GM23338 (cell line): ENCODE results near the gene PSMA7. TPM values are rescaled to one million over a fixed set of nuclear protein-coding genes. Genes with fewer than 3 reads are reported as not detected.

ENCODE experiments used
- ATAC-seq: fragments of 200-7000 bp; cut with Tn5 transposase; 3 replicates; pipeline ENCODE4 v1.9.1; 2020
- DNase-seq: peaks from one replicate; pipeline ENCODE4 v3.0.0-alpha.2; 2015; ENCODE audit warnings: low spot score
- H2AFZ ChIP-seq: fragments of 200-600 bp; sonication (generic); 2 replicates; pipeline ENCODE4 v1.8.0; 2016; ENCODE audit warnings: antibody characterized with exemption, mild to moderate bottlenecking, moderate library complexity
- H3F3A ChIP-seq: fragments of 200-600 bp; sonication (generic); replicated peaks from 2 replicates; pipeline ENCODE4 v1.8.0; 2017; ENCODE audit warnings: antibody characterized with exemption, mixed run types, low read depth
- H3K27ac ChIP-seq: fragments of 200-600 bp; sonication (generic); 2 replicates; pipeline ENCODE4 v1.6.1; 2016; ENCODE audit warnings: low read depth
- H3K27me3 ChIP-seq: fragments of 200-600 bp; sonication (generic); 2 replicates; pipeline ENCODE4 v1.8.0; 2016; ENCODE audit warnings: mild to moderate bottlenecking, mixed run types, moderate library complexity; ENCODE audit not compliant: insufficient read depth
- H3K36me3 ChIP-seq: fragments of 200-600 bp; sonication (generic); 2 replicates; pipeline ENCODE4 v1.8.0; 2016; ENCODE audit warnings: mild to moderate bottlenecking; ENCODE audit not compliant: insufficient read depth
- H3K4me1 ChIP-seq: fragments of 200-600 bp; sonication (generic); 2 replicates; pipeline ENCODE4 v1.8.0; 2016; ENCODE audit warnings: mild to moderate bottlenecking, moderate library complexity; ENCODE audit not compliant: insufficient read depth
- H3K4me2 ChIP-seq: fragments of 200-600 bp; sonication (generic); 2 replicates; pipeline ENCODE4 v1.7.1; 2017; ENCODE audit warnings: mixed run types
- H3K4me3 ChIP-seq: fragments of 200-600 bp; sonication (generic); 2 replicates; pipeline ENCODE4 v1.6.1; 2016; ENCODE audit warnings: mixed run types
- H3K79me2 ChIP-seq: fragments of 200-600 bp; sonication (generic); replicated peaks from 2 replicates; pipeline ENCODE4 v1.8.0; 2017; ENCODE audit warnings: mild to moderate bottlenecking; ENCODE audit not compliant: insufficient read depth
- H3K9me2 ChIP-seq: fragments of 200-600 bp; sonication (generic); 2 replicates; pipeline ENCODE4 v1.8.0; 2017; ENCODE audit not compliant: insufficient read depth
- H4K20me1 ChIP-seq: fragments of 200-600 bp; sonication (generic); replicated peaks from 2 replicates; pipeline ENCODE4 v1.8.0; 2017; ENCODE audit warnings: mild to moderate bottlenecking; ENCODE audit not compliant: insufficient read depth
- H3K27ac Mint-ChIP-seq: 2 replicates; pipeline ENCODE4 v1.8.0; 2020; ENCODE audit warnings: inconsistent platforms, mild to moderate bottlenecking, moderate library complexity, mixed read lengths
- H3K27me3 Mint-ChIP-seq: 3 replicates; pipeline ENCODE4 v1.8.0; 2022; ENCODE audit warnings: low read depth, mild to moderate bottlenecking, moderate library complexity, mixed read lengths, inconsistent platforms; ENCODE audit not compliant: insufficient read depth, poor library complexity
- H3K36me3 Mint-ChIP-seq: 3 replicates; pipeline ENCODE4 v1.8.0; 2021; ENCODE audit warnings: low read depth, mild to moderate bottlenecking, inconsistent platforms, moderate library complexity, mixed read lengths
- H3K4me1 Mint-ChIP-seq: 3 replicates; pipeline ENCODE4 v1.8.0; 2020; ENCODE audit warnings: mild to moderate bottlenecking, inconsistent platforms, mixed read lengths
- H3K4me3 Mint-ChIP-seq: 3 replicates; pipeline ENCODE4 v1.8.0; 2021; ENCODE audit warnings: moderate library complexity, mild to moderate bottlenecking, inconsistent platforms, mixed read lengths
- H3K9me3 Mint-ChIP-seq: 3 replicates; pipeline ENCODE4 v1.8.0; 2020; ENCODE audit warnings: moderate library complexity, mild to moderate bottlenecking, inconsistent platforms, mixed read lengths
- CREB1 ChIP-seq: fragments of 250-450 bp; sonication (Bioruptor Pico); IDR thresholded peaks from 2 replicates; pipeline ENCODE4 v1.5.0; 2020; ENCODE audit warnings: low read depth, mild to moderate bottlenecking, moderate library complexity
- CTCF ChIP-seq, 2 experiments: fragments of 200-600 bp in 1 of 2; sonication (generic) in 1 of 2; conservative IDR thresholded peaks; 2 replicates each; pipeline versions ENCODE4 v1.5.1 to v1.6.1; 2016 to 2017; ENCODE audit warnings: antibody characterized with exemption in 2 of 2, low read depth in 2 of 2, mild to moderate bottlenecking in 2 of 2, moderate library complexity in 1 of 2
- EZH2 ChIP-seq: fragments of 200-600 bp; sonication (generic); IDR thresholded peaks from one replicate; pipeline ENCODE4 v1.8.0; 2017; ENCODE audit warnings: antibody characterized with exemption, mild to moderate bottlenecking, low read depth; ENCODE audit not compliant: unreplicated experiment
- EZH2phosphoT487 ChIP-seq: fragments of 200-600 bp; sonication (generic); IDR thresholded peaks from one replicate; pipeline ENCODE4 v1.8.1; 2018; ENCODE audit warnings: antibody characterized with exemption; ENCODE audit not compliant: unreplicated experiment
- JUNB ChIP-seq: IDR thresholded peaks from one replicate; pipeline ENCODE4 v1.6.1; 2016; ENCODE audit warnings: antibody characterized with exemption; ENCODE audit not compliant: unreplicated experiment
- NANOG ChIP-seq: IDR thresholded peaks from 2 replicates; pipeline ENCODE4 v1.6.1; 2016; ENCODE audit warnings: antibody characterized with exemption, borderline replicate concordance
- POLR2AphosphoS5 ChIP-seq: IDR thresholded peaks from 2 replicates; pipeline ENCODE4 v1.6.1; 2016; ENCODE audit warnings: antibody characterized with exemption, low read depth
- STAT1 ChIP-seq: IDR thresholded peaks from one replicate; pipeline ENCODE4 v1.6.1; 2016; ENCODE audit warnings: antibody characterized with exemption; ENCODE audit not compliant: unreplicated experiment
- ZNF114 ChIP-seq: fragments of 250-450 bp; sonication (Bioruptor Pico); IDR thresholded peaks from 2 replicates; pipeline ENCODE4 v1.5.0; 2020; ENCODE audit warnings: mild to moderate bottlenecking, moderate library complexity
- ZNF331 ChIP-seq: fragments of 250-450 bp; sonication (Bioruptor Pico); IDR thresholded peaks from 2 replicates; pipeline ENCODE4 v1.5.0; 2020; ENCODE audit warnings: low read depth, mild to moderate bottlenecking, moderate library complexity
- polyA plus RNA-seq: library from polyadenylated mRNA; unstranded; fragments of >200 nt; fragmentation: Nextera tagmentation; extraction: Ambion mirVana; gene quantifications from 2 replicates; pipeline ENCODE4 v1.2.1, GENCODE V29; 2016
- total RNA-seq: library from RNA; depleted of rRNA; stranded (reverse); fragments of >200 nt; shearing (Covaris generic); gene quantifications from 2 replicates; pipeline ENCODE4 v1.2.3, GENCODE V29; 2014
- TF ChIP-seq, protein P1 (sequence below): IDR thresholded peaks from 2 replicates; pipeline ENCODE4 v1.6.1; 2016; ENCODE audit warnings: antibody characterized with exemption
- TF ChIP-seq, protein P2 (sequence below): fragments of 250-450 bp; sonication (Bioruptor Pico); IDR thresholded peaks from 2 replicates; pipeline ENCODE4 v1.5.0; 2020; ENCODE audit warnings: mild to moderate bottlenecking, moderate library complexity
- TF ChIP-seq, protein P3 (sequence below): IDR thresholded peaks from one replicate; pipeline ENCODE4 v1.6.1; 2018; ENCODE audit warnings: antibody characterized with exemption; ENCODE audit not compliant: unreplicated experiment

PSMA7 gene
- total and polyA plus RNA-seq, 2 experiments from 2014 or later, result 357 to 628 TPM

DNA sequence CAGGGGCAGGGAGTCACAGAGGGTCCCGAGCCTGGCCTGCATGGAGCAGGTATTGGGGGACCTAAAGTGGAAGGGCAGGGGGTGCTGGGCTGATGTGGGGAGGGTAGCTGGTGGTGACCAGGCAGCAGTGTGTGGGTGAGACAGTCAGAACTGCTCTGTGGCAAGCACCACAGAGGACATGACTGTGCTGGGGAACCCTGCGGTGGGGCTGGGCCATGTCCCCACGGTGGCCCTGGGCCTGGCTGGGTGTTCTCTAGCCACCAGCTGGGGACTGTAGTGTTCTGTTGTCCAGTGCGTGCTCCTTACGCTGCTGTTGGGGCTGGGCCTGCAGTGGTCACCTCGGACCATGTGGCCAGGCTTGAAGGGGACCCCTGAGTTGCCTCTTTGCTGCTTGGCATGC is 3.9 kb upstream of the PSMA7 start:
- Histone ChIP-seq H3K27ac (no peak overlapping the region), H3K9me2 (no peaks in the 10 kb centered on the region), H4K20me1 (peaks cover 28% of the 10 kb centered on the region), H3K4me2 (no peak overlapping the region), H3K27me3 (no peaks in the 10 kb centered on the region), H3K79me2 (peaks cover 83% of the 10 kb centered on the region), H3F3A (peaks cover 6% of the 10 kb centered on the region; the same call in 1 of the 2 replicates), H3K4me1 (peaks cover 13% of the 10 kb centered on the region), H3K36me3 (no peaks in the 10 kb centered on the region), H3K4me3 (no peak overlapping the region), H2AFZ (no peak overlapping the region)
- Mint-ChIP-seq H3K36me3 (peaks cover 31% of the 10 kb centered on the region), H3K9me3 (no peaks in the 10 kb centered on the region; the same call in 2 of the 3 replicates), H3K4me1 (peaks cover 44% of the 10 kb centered on the region), H3K27me3 (peaks cover 18% of the 10 kb centered on the region), H3K27ac (no peak overlapping the region), H3K4me3 (no peak overlapping the region)
- ATAC-seq, result no peak
- no peak for TF ChIP-seq EZH2
- no peak for TF ChIP-seq NANOG
- TF ChIP-seq, protein P1, sequence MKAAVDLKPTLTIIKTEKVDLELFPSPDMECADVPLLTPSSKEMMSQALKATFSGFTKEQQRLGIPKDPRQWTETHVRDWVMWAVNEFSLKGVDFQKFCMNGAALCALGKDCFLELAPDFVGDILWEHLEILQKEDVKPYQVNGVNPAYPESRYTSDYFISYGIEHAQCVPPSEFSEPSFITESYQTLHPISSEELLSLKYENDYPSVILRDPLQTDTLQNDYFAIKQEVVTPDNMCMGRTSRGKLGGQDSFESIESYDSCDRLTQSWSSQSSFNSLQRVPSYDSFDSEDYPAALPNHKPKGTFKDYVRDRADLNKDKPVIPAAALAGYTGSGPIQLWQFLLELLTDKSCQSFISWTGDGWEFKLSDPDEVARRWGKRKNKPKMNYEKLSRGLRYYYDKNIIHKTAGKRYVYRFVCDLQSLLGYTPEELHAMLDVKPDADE, result no peak
- TF ChIP-seq, protein P2, sequence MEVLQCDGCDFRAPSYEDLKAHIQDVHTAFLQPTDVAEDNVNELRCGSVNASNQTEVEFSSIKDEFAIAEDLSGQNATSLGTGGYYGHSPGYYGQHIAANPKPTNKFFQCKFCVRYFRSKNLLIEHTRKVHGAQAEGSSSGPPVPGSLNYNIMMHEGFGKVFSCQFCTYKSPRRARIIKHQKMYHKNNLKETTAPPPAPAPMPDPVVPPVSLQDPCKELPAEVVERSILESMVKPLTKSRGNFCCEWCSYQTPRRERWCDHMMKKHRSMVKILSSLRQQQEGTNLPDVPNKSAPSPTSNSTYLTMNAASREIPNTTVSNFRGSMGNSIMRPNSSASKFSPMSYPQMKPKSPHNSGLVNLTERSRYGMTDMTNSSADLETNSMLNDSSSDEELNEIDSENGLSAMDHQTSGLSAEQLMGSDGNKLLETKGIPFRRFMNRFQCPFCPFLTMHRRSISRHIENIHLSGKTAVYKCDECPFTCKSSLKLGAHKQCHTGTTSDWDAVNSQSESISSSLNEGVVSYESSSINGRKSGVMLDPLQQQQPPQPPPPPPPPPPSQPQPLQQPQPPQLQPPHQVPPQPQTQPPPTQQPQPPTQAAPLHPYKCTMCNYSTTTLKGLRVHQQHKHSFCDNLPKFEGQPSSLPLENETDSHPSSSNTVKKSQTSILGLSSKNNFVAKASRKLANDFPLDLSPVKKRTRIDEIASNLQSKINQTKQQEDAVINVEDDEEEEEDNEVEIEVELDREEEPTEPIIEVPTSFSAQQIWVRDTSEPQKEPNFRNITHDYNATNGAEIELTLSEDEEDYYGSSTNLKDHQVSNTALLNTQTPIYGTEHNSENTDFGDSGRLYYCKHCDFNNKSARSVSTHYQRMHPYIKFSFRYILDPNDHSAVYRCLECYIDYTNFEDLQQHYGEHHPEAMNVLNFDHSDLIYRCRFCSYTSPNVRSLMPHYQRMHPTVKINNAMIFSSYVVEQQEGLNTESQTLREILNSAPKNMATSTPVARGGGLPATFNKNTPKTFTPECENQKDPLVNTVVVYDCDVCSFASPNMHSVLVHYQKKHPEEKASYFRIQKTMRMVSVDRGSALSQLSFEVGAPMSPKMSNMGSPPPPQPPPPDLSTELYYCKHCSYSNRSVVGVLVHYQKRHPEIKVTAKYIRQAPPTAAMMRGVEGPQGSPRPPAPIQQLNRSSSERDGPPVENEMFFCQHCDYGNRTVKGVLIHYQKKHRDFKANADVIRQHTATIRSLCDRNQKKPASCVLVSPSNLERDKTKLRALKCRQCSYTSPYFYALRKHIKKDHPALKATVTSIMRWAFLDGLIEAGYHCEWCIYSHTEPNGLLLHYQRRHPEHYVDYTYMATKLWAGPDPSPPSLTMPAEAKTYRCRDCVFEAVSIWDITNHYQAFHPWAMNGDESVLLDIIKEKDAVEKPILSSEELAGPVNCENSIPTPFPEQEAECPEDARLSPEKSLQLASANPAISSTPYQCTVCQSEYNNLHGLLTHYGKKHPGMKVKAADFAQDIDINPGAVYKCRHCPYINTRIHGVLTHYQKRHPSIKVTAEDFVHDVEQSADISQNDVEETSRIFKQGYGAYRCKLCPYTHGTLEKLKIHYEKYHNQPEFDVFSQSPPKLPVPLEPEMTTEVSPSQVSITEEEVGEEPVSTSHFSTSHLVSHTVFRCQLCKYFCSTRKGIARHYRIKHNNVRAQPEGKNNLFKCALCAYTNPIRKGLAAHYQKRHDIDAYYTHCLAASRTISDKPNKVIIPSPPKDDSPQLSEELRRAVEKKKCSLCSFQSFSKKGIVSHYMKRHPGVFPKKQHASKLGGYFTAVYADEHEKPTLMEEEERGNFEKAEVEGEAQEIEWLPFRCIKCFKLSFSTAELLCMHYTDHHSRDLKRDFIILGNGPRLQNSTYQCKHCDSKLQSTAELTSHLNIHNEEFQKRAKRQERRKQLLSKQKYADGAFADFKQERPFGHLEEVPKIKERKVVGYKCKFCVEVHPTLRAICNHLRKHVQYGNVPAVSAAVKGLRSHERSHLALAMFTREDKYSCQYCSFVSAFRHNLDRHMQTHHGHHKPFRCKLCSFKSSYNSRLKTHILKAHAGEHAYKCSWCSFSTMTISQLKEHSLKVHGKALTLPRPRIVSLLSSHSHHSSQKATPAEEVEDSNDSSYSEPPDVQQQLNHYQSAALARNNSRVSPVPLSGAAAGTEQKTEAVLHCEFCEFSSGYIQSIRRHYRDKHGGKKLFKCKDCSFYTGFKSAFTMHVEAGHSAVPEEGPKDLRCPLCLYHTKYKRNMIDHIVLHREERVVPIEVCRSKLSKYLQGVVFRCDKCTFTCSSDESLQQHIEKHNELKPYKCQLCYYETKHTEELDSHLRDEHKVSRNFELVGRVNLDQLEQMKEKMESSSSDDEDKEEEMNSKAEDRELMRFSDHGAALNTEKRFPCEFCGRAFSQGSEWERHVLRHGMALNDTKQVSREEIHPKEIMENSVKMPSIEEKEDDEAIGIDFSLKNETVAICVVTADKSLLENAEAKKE (CRISPR knock-in tag), result no peak
- TF ChIP-seq ZNF114 (CRISPR knock-in tag), result no peak
- no peak for TF ChIP-seq JUNB
- TF ChIP-seq EZH2phosphoT487, result no peak
- no peak for TF ChIP-seq CTCF (conservative IDR thresholded peaks at IDR 0.05; ENCODE audit: low read depth in 2 of 2)
- TF ChIP-seq, protein P3, sequence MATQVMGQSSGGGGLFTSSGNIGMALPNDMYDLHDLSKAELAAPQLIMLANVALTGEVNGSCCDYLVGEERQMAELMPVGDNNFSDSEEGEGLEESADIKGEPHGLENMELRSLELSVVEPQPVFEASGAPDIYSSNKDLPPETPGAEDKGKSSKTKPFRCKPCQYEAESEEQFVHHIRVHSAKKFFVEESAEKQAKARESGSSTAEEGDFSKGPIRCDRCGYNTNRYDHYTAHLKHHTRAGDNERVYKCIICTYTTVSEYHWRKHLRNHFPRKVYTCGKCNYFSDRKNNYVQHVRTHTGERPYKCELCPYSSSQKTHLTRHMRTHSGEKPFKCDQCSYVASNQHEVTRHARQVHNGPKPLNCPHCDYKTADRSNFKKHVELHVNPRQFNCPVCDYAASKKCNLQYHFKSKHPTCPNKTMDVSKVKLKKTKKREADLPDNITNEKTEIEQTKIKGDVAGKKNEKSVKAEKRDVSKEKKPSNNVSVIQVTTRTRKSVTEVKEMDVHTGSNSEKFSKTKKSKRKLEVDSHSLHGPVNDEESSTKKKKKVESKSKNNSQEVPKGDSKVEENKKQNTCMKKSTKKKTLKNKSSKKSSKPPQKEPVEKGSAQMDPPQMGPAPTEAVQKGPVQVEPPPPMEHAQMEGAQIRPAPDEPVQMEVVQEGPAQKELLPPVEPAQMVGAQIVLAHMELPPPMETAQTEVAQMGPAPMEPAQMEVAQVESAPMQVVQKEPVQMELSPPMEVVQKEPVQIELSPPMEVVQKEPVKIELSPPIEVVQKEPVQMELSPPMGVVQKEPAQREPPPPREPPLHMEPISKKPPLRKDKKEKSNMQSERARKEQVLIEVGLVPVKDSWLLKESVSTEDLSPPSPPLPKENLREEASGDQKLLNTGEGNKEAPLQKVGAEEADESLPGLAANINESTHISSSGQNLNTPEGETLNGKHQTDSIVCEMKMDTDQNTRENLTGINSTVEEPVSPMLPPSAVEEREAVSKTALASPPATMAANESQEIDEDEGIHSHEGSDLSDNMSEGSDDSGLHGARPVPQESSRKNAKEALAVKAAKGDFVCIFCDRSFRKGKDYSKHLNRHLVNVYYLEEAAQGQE, result no peak
- no peak for TF ChIP-seq ZNF331
- no peak for TF ChIP-seq CREB1 (CRISPR knock-in tag)
- no peak for TF ChIP-seq STAT1
- TF ChIP-seq POLR2AphosphoS5, result no peak
- no peak for DNase-seq
